Ovary (tissue), 3 donors: ENCODE results near the gene HNRNPA3.

Source experiments
- CTCF ChIP-seq, 3 donors: fragments of 450-650 bp in 2 of 3; fragments of 200-600 bp in 1 of 3; IDR thresholded peaks; one replicate each; pipeline versions ENCODE4 v1.5.1 to v1.8.0; 2016 to 2022; ENCODE audit warnings: antibody characterized with exemption in 3 of 3, mild to moderate bottlenecking in 1 of 3
- POLR2A ChIP-seq: fragments of 450-650 bp; IDR thresholded peaks from one replicate; pipeline ENCODE4 v1.6.1; 2017; ENCODE audit warnings: antibody characterized with exemption, mild to moderate bottlenecking, moderate library complexity
- donor health status: DM: no; HTN: no; CAD: no.

DNA sequence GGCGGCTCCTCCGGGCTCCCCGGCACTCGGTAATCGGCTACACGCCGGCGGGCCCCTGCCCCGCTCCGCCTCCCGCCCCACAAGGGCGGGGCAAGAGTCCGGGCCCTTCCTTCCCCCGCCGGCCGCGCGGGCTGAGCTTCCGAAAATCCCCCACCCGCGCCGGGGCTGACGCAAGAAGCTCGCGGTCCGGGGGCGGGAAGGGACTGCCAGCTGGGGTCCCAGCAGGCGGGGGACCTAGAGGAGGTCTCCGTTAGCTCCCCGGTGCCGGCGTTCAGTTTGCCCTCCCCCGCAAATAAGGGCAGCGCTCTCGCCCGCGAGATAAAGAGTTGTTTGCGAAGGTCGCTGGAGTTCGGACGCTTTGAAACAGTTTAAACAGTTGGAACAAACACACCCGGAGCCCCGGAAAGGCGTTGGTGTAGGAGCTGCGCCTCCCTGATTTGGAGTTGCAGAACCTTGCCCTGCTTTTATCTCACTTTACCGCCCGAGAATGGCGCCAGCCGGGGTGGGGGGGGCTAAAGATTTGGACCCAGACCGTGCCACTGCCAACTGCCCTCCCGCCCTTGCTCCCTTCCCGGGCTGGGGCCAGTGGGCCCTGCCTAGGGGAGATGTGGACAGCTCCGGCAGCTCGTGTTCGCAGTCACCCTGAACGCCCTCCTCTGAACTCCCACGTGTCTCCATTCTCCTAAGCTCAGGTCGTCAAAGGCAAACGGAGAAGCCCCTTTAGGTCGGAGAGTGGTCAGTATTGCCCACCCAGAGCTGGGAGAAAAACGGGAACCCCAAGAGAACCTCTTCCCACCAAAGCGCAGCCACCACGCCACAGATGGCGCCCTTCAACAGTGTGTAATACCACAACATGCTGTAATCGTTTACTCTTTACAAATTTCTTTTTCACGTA, 52.3 kb downstream of the HNRNPA3 start, which contains the start of gene NFE2L2:
- TF ChIP-seq CTCF (IDR thresholded peaks at IDR 0.05) = peak in 1 of 3 donors; percentile 31
- peak; percentile 97 for TF ChIP-seq POLR2A
